PC-3 (cell line): ENCODE measurements around the gene CRNKL1.

Source experiments
- EZH2 ChIP-seq: fragments of 300-600 bp; sonication (generic); IDR thresholded peaks from one replicate; pipeline ENCODE4 v1.6.1; 2017; ENCODE audit warnings: antibody characterized with exemption, mild to moderate bottlenecking, low read length; ENCODE audit not compliant: unreplicated experiment
- TF ChIP-seq, protein P1 (sequence below): fragments of 300-600 bp; sonication (generic); conservative IDR thresholded peaks from 2 replicates; pipeline ENCODE4 v1.5.1; 2017; ENCODE audit warnings: antibody characterized with exemption, low read depth, mild to moderate bottlenecking, low read length

- TF ChIP-seq, protein P1, sequence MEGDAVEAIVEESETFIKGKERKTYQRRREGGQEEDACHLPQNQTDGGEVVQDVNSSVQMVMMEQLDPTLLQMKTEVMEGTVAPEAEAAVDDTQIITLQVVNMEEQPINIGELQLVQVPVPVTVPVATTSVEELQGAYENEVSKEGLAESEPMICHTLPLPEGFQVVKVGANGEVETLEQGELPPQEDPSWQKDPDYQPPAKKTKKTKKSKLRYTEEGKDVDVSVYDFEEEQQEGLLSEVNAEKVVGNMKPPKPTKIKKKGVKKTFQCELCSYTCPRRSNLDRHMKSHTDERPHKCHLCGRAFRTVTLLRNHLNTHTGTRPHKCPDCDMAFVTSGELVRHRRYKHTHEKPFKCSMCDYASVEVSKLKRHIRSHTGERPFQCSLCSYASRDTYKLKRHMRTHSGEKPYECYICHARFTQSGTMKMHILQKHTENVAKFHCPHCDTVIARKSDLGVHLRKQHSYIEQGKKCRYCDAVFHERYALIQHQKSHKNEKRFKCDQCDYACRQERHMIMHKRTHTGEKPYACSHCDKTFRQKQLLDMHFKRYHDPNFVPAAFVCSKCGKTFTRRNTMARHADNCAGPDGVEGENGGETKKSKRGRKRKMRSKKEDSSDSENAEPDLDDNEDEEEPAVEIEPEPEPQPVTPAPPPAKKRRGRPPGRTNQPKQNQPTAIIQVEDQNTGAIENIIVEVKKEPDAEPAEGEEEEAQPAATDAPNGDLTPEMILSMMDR = no peak
- TF ChIP-seq EZH2 = no peak
These were observed 51.9 kb downstream of the CRNKL1 start for GRCh38 chr20:20000211-20000968.
